Measurements from ENCODE around the gene SOST.

Gene SOST

DNA sequence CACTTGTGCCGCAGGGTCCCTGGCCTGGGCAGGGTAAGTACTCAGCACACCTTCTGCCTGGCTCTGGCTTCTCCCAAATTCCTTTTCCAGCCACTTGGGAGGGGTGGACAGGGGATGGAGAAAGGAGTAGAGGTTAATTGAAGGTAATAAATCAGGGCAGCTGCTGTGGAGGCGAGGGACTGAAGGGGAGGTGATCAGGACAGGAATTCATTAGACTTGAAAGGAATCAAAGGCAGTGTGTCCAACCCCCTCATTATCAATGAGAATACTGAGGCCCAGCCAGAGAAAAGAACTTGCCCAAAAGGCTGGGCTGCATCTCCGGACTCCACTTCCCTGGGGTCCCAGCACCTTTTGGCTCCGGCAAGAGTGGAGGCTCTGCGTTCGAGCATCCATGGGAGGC, 2.4 kb downstream of the SOST start:
- DNase-seq (ENCODE audit: extremely low read depth, low read depth), result no peak
- TF ChIP-seq CTCF (IDR thresholded peaks at IDR 0.05; ENCODE audit: low read depth, low read length), result no peak

- TF ChIP-seq CTCF (IDR thresholded peaks at IDR 0.05; ENCODE audit: low read depth, low read length), result no peak
- DNase-seq (ENCODE audit: extremely low read depth, low read depth), result no peak
These were observed 3.2 kb downstream of the SOST start for GRCh38 chr17:43755389-43755875.

DNA sequence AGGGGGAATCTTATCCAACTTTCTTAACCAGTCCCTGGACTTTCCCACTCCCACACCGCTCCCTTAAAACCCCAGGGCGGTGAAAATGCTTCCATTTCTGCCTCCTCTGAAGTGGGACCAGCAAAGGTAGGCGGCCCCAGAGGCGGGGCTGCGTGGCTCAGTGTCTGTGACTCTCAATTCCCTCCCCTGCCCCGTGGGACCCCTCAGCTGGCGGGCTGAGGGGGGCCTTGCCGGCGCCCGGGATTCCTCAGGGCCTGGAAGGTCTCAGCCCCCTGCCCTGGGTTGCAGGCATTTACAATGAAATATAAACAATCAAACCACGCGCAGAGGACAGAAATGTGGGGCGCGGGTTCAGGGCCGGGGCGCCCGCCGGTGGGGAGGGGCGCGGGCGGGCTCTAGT, 3.6 kb downstream of the SOST start:
- no peak for DNase-seq (ENCODE audit: extremely low read depth, low read depth)

DNA sequence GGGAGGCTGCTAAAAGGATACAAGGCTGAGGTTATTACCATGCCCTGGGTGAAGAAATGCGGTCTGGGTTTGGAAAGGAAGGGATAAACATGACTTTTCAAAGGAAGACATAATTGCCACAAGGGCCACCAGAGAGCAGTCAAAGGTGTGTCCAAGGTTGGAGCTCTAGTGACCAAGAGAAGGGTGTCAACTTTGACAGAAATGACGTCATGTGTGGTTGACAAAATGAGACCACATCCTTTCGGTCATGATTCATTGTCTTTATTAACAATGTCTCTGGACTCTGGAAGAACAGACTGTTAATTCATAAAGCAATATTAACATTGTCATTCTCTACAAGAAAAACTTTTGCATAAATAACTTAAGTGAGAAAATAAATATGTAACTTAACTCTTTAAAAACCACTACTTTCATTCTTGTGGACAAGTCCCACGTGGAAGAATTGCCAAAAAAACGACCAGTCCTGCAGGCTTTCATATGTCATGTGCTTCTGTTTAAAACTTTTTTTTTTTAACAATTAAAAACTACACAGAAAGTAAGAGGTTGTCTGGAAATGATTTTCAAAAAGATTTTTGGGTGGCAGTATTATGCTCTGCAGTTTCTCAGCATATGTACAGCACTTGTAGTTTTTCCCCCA, 5.0 kb downstream of the SOST start:
- no peak for TF ChIP-seq CTCF (IDR thresholded peaks at IDR 0.05; ENCODE audit: low read depth, low read length)

More for the DNA sequence above, 3.6 kb downstream of the SOST start:
- TF ChIP-seq CTCF (IDR thresholded peaks at IDR 0.05; ENCODE audit: low read depth, low read length), result no peak

GRCh38 chr17:43750153-43750552, 8.4 kb downstream of the SOST start:
- DNase-seq (ENCODE audit: extremely low read depth, low read depth), result no peak
- TF ChIP-seq CTCF (IDR thresholded peaks at IDR 0.05; ENCODE audit: low read depth, low read length), result no peak

More for the DNA sequence above, 5.0 kb downstream of the SOST start:
- DNase-seq (ENCODE audit: extremely low read depth, low read depth), result no peak

DNA sequence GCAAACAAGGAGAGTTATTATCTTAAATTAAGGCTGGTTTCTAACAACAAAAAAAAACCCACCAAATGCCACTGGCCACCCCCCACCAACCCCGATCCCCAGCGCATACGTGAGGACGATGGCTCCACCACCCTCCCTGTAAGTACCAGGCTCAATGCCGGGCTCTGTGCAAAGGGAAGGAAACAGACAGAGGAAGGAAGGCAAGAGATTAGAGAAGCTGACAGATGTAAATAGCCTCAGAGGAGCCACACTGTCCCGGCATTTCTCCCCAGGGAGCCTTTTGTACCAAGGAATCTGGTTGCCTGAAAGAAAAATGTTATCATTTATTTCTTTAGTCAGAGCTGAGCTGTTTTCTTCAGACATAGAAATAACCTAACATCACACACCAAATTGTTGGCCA, 13.1 kb downstream of the SOST start:
- DNase-seq (ENCODE audit: extremely low read depth, low read depth), result no peak
- no peak for TF ChIP-seq CTCF (IDR thresholded peaks at IDR 0.05; ENCODE audit: low read depth, low read length)

GRCh38 chr17:43741636-43742035, 17.0 kb downstream of the SOST start:
- TF ChIP-seq CTCF (IDR thresholded peaks at IDR 0.05; ENCODE audit: low read depth, low read length), result no peak
- DNase-seq (ENCODE audit: extremely low read depth, low read depth), result no peak

Measured in AG09319 (cell line).